GM11168 (cell line): ENCODE measurements around the gene ACTR1B.
"Not testable (repeated sequence)": the region's sequence is repeated elsewhere in the genome, so short reads cannot be mapped to it uniquely, and the experiment has no call there.

Experiments used
- in situ Hi-C: fragments of 300-500 bp; cut with MboI; formaldehyde crosslinking; loops from one replicate; pipeline ENCODE4 v1.12.0; 2022; ENCODE audit warnings: low sequenced_read_pairs; ENCODE audit not compliant: unreplicated experiment

ACTR1B gene

GRCh38 chr2:97663962-97664635, at the start of gene ACTR1B:
Gene ACTR1B (minus strand): TSS chr2:97664044. CDS start chr2:97663890, 154 bp downstream.
- in situ Hi-C loops, result no loop called here

- in situ Hi-C loops, result no loop called here
Observed at GRCh38 chr2:97712693-97713295, 49.0 kb upstream of the ACTR1B start.

DNA sequence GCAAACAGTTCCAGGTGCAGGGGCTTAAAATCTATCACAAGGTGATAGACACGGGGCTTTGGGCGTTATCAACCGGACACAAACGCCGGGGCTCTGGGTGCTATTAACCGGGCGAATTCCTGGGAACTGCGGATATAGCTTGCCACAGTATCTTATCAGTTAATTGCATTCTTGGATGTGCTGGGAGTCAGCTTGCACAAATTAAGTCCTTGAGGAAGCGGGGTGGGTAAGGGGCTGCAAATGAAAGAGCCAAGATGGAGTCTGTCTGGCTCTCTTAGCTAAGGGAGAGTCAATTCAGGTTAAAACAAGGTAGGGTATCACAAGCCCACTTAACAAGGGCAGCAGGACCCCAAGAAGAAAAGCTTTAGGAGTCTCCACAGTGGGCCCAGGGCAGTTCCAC, 48.3 kb upstream of the ACTR1B start:
- in situ Hi-C loops, result not testable (repeated sequence)

GRCh38 chr2:97711394-97711711, 47.5 kb upstream of the ACTR1B start:
- in situ Hi-C loops, result no loop called here

GRCh38 chr2:97708608-97709007, 44.8 kb upstream of the ACTR1B start:
- in situ Hi-C loops, result no loop called here

DNA sequence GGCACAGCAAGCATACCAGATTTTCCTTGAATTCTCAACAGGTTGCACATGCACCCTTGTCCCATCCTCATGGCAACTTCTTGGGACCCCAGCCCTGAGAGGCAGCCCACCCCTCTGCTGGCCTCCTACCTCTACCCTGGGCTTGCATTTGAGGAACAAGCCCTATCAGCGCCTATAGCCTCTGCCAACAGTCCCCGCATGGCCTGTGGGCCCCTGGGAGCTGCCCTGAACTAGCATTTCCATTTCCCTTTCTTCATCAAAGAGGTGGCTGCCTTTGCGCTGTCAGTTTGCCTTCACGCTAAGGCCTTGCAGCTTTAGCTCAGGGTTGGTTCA, 44.2 kb upstream of the ACTR1B start:
- in situ Hi-C loops, result no loop called here

DNA sequence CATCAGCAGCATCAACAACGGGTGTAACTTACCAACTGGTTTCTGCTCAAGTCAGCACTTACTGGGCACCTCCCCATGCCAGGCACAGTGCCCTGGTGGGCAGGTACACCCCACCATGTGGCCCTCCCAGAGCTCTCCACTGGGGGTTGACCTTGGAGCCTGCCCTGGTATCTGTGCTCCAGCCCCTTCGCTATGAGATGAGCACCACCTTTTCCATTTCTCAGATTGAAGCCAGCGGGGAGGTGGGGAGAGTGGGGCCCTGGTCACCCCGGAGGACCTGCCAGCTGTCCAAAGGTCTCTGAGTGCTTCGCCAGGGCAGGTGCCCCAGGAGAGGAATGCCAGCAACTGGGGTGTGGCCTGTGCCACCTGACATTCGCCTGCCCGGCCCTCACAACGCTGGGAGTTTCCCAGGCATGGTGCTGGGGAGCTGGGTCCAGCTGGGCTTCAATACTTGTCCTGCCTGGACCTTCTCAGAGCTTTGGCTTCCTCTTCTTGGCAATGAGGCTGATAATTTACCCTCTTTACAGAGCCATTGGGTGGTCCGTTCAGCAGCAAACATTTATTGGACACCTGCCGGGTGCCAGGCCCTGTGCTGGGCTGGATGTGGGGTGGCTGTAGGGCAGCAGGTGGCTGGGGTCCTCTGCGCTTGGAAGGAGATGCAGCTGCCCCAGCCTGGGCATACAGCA, 43.7 kb upstream of the ACTR1B start:
- in situ Hi-C loops, result no loop called here

DNA sequence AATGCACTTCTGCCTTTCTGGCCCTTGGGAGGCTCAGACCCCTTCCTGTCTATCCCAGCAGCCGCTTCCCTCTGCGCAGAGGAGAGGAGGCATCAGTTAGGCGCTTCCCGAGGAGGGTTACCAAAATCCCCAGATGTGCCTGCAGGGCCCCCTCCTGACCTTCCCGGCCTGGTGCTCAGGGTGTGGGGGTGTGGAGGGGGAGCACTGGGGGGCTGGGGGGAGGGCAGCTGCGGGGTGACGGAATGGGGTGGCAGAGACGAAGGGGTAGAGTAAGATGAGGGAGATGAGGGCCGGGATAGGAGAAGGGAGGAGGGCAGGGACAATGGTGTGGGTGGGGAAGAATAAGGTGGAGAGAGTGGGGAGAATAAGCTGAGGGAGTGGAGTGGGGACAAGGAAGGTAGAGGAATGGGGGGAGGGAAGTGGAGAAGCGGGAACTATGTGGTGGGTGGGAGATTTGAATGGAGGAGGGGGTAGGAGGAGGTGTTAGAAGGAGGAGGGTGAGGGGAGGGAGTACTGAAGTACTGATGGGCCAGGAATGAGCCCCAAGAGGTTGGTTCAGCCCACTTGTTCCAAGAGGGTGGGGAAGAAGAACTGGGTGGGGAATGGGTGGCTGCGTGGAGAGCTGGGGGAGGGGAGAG, 43.0 kb upstream of the ACTR1B start:
- in situ Hi-C loops, result no loop called here

DNA sequence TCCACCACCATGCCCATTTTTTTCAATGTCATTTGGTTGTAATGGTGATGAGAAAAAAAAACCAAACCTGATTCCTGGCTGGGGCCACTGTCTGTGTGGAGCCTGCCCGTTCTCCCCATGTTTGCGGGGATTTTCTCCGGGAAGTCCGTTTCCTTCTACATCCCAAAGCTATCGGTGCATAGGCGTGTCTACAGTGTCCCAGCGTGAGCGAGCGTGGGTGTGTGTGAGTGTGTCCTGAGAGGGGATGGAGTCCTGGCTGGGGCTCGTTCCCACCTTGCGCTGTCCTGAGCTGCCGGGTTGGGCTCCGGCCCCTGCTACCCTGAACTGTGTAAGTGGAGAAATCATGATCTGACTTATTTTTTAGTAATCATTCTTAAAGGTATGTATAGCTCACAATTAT, 42.3 kb upstream of the ACTR1B start:
- in situ Hi-C loops, result no loop called here

DNA sequence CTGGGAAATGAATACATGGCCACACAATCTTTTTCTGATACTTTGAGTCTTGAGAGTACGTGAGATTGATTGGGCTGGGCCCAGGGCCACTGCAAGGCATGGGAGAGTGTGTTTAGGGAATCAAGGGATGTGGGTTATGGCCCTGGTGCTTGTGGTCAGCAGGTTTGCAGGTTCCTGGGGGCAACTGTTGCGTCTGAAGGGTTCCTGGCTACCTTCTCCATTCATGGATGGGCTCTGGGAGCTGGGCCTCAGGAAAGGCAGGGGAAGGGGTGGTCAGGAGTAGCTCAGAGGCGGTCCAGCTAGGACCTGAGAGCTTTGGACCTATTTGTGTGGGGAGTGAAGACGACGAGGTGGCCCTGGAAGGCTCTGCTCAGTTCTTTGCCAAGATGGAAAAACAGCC, 41.1 kb upstream of the ACTR1B start:
- in situ Hi-C loops, result no loop called here

GRCh38 chr2:97703741-97704140, 39.9 kb upstream of the ACTR1B start:
- in situ Hi-C loops, result no loop called here

DNA sequence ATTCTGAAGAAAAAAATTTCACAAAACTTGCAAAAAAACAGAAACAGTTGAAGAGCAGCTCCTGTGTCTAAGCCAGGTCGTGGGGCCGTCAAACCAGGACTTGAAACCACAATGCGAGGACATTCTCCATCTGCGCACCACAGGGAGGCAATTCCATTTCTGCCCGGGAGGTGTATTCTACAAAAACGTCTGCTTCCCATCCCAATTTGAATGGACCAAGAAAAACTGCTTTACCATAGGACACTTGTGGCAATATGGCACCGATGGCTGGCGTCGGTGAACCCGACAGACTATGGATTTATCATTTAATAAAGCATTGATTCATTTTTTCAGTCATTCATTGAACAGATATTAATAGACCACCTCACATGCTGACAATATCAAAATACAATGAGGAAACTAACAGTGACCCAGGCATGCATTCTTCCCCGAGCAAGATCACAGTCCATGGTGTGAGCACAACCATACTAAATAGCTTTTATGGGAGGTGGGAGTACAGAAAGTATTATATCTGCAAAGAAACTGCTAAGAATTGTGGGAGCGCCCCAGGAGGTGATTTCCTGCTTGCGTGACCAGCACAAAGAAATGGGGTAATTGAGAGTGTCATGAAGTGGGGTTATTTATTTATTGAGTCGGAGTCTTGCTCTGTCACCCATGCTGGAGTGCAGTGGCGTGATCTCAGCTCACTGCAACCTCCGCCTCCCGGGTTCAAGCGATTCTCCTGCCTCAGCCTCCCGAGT, 39.1 kb upstream of the ACTR1B start:
- in situ Hi-C loops, result no loop called here

DNA sequence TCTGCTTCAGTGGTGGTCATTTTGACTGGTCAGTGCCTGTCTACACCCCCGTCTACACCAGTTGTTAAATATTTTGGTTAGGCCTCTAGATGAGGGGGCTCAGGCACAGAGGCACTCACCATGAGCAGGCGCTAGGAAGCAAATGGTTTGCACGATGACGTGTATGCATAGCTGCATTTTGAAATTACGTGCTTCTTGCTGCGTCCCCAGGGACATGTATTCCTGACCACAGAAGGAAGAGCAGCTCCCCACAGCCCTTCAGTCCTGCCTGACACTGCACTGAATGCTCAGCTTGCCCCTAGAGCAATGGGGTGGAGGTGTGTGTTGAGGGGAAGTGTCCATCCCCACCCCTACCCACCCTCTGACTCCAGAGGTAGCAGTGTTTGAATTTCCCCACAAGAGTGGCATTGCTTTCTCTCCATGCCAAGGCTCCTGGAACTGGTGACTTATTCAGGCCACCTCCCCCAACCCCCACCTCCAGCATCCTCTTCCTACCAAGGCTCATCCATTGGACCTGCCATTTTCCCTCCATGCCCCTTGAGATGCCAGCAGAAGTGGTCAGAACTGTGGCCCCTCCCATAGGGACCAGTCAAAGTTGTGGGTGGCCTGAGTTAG, 38.1 kb upstream of the ACTR1B start:
- in situ Hi-C loops, result no loop called here

GRCh38 chr2:97701186-97701585, 37.3 kb upstream of the ACTR1B start:
- in situ Hi-C loops, result no loop called here

- in situ Hi-C loops, result loop anchor here (25.0 kb wide), 1 partner anchor 113 kb away; the partner anchor contains the start of gene ANKRD36B
Observed at GRCh38 chr2:97699765-97700444, 36.1 kb upstream of the ACTR1B start.

DNA sequence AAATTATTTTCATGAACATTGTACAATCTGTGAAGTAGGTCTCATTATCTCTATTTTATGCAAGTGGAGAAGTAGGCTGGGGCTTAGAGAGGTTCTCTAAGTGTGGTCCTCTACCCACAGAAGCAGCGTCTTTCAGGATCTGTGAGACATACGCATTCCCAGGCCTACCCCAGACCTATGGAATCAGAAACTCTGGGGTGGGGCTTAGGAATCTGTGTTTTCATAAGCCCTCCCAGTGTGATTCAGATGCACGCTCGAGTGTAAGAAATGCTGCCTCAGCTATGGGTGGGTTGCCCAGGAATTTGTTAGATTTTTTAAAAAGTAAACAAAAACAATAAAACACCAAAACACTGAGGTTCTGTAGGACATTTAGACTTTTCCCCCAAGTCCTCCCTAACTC, 34.7 kb upstream of the ACTR1B start:
- in situ Hi-C loops, result loop anchor here (25.0 kb wide), 1 partner anchor 111 kb away; the partner anchor contains the start of gene ANKRD36B

DNA sequence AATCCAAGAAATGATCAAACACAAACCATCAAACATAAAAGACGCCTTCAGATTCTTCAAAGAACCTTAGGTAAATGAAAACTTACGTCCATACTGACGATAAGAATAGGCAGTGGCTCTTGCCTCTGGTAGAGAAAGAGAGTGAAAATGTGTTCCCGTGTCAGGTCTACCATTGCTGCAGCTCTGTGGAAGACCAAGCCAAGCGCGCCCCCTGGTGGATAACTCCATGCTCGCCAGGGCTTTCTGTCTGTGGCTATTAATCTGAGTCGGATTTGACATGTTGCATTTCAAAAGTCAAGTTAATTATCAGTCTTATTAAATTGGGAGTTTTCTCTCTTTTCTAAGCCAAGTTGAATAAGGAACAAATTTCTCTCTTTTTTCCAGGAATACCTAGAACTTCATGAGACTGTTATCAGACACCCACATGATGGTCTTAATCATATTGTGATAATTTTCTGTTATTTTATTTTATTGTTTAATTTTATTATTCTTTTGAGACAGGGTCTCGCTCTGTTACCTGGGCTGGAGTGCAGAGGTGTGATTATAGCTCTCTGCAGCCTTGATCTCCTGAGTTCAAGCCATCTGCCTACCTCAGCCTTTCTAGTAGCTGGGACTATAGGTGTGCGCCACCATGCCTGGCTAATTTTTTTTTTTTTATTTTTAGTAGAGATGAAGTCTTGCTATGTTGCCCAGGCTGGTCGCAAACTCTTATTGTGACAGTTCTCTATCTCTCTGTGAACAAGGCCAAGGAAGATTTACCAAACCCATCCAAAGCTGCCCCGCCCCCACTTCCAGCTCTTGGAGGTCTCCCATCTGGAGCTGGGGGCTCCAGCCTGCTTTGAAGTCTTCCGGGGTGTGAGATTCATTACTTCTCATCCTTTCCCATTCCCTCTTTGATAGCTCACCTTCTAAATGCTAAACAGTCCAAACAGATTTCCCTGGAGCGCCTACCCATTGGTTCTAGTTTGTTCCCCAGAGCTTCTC, 33.7 kb upstream of the ACTR1B start:
- in situ Hi-C loops, result loop anchor here (25.0 kb wide), 1 partner anchor 110 kb away; the partner anchor contains the start of gene ANKRD36B

- in situ Hi-C loops, result loop anchor here (25.0 kb wide), 1 partner anchor 108 kb away; the partner anchor contains the start of gene ANKRD36B
Observed at GRCh38 chr2:97695744-97696143, 31.9 kb upstream of the ACTR1B start.
